ENCODE data around the gene PEX19.

Gene PEX19

GRCh38 chr1:160244209-160244608 lies 40.7 kb downstream of the PEX19 start:
- TF ChIP-seq, protein P1, sequence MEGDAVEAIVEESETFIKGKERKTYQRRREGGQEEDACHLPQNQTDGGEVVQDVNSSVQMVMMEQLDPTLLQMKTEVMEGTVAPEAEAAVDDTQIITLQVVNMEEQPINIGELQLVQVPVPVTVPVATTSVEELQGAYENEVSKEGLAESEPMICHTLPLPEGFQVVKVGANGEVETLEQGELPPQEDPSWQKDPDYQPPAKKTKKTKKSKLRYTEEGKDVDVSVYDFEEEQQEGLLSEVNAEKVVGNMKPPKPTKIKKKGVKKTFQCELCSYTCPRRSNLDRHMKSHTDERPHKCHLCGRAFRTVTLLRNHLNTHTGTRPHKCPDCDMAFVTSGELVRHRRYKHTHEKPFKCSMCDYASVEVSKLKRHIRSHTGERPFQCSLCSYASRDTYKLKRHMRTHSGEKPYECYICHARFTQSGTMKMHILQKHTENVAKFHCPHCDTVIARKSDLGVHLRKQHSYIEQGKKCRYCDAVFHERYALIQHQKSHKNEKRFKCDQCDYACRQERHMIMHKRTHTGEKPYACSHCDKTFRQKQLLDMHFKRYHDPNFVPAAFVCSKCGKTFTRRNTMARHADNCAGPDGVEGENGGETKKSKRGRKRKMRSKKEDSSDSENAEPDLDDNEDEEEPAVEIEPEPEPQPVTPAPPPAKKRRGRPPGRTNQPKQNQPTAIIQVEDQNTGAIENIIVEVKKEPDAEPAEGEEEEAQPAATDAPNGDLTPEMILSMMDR (IDR thresholded peaks at IDR 0.05), result no peak

- TF ChIP-seq, protein P1 (IDR thresholded peaks at IDR 0.05), result no peak
Measured at GRCh38 chr1:160243767-160244166, 41.2 kb downstream of the PEX19 start.

DNA sequence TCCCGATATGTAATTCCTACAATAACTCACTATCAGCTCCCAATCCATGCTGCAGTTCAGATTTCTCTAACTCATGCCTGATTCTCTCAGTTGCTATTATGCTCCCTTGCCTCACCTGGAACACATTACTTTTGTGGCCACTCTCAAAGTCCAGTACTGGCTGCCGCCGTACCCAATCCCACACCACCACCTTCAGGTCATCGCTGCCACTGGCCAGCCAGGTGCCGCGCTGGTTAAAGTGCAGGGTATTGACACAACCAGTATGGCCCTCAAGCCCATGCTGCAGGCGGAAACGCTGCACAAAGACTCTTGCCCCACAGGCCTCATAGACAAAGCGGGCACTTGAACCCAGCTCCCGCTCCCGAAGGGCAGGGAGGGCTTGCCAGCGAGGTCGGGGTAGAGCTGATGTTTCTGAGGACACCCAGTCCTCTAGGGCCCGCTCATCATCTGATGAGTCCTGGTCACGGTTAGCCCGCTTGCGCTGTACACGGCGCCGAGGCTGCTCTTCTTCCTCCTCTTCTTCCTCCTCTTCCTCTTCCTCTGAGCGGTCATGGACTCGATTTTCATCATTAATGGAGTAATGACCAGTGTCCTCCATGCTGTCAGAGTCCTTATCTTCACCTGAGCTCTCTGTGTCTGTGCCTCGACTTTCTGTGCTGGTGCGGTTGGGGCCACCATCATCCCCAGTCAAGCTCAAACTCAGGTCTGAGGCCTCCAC lies 45.2 kb downstream of the PEX19 start:
- TF ChIP-seq, protein P1 (IDR thresholded peaks at IDR 0.05), result no peak

DNA sequence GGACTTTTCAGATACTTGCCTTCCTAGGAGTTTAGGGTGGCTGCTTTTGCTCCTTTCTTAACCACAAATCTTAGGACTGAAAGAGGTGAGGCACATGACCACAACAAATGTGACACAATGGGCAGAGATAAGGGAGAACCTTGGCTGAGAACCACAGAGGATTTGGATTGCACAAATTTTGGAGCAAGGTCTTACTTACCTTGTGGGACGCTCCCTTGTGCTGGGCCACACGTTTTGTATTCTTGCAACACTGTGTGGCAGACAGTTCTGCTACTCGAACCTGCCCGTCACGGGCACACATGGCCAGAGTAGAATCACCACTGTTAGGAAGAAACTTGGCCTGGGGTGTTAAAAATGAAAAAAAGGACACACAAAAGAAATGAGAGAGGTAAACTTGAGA lies 46.5 kb downstream of the PEX19 start:
- TF ChIP-seq, protein P1 (IDR thresholded peaks at IDR 0.05), result no peak

GRCh38 chr1:160237558-160237957 lies 47.4 kb downstream of the PEX19 start:
- TF ChIP-seq, protein P1 (IDR thresholded peaks at IDR 0.05), result no peak

- TF ChIP-seq, protein P1 (IDR thresholded peaks at IDR 0.05), result no peak
Measured at GRCh38 chr1:160236806-160237205, 48.1 kb downstream of the PEX19 start.

- TF ChIP-seq, protein P1 (IDR thresholded peaks at IDR 0.05), result no peak
Measured at GRCh38 chr1:160232911-160233310, 52.0 kb downstream of the PEX19 start.

DNA sequence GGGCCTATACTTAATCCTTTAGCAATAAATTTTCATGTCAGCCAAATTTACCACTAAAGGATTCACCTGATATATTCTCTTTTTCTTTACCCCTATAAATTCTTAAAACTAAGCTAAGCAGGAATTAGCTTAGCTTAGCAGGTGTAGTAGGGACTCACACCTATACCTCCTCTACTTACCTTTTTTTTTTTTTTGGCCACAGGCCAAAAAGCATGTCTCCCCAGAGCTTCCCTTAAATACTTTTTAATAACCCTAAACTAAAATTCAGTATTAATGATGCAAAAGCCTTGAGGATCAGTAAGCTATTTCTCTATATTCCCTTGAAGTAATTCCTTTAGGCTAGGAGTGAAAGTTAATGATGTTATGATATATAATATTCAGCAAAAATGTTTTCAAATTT lies 56.5 kb downstream of the PEX19 start:
- TF ChIP-seq, protein P1 (IDR thresholded peaks at IDR 0.05), result no peak
